ENCODE results near the gene RNF224. TPM values are rescaled to one million over a fixed set of nuclear protein-coding genes. Genes with fewer than 3 reads are reported as not detected.
A peak's percentile ranks its signal among the peaks of the same experiment; 100 is the strongest.

The RNF224 gene
- total RNA-seq, 1 donor: 0.09 TPM

DNA sequence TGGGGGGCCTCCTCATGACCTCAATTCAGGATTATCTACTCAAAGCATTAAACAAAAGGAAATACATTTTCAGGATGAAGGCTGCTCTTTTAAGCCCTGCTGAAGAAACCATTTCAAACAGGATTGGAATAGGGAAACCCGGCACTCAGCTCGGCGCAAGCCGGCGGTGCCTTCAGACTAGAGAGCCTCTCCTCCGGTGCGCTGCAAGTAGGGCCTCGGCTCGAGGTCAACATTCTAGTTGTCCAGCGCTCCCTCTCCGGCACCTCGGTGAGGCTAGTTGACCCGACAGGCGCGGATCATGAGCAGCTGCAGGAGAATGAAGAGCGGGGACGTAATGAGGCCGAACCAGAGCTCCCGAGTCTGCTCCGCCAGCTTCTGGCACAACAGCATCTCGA, 22.6 kb upstream of the RNF224 start:
- H3K4me3 ChIP-seq (ENCODE audit: low read depth, low read length): peak overlapping the region; percentile 94
- TF ChIP-seq, protein P1, sequence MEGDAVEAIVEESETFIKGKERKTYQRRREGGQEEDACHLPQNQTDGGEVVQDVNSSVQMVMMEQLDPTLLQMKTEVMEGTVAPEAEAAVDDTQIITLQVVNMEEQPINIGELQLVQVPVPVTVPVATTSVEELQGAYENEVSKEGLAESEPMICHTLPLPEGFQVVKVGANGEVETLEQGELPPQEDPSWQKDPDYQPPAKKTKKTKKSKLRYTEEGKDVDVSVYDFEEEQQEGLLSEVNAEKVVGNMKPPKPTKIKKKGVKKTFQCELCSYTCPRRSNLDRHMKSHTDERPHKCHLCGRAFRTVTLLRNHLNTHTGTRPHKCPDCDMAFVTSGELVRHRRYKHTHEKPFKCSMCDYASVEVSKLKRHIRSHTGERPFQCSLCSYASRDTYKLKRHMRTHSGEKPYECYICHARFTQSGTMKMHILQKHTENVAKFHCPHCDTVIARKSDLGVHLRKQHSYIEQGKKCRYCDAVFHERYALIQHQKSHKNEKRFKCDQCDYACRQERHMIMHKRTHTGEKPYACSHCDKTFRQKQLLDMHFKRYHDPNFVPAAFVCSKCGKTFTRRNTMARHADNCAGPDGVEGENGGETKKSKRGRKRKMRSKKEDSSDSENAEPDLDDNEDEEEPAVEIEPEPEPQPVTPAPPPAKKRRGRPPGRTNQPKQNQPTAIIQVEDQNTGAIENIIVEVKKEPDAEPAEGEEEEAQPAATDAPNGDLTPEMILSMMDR (IDR thresholded peaks at IDR 0.05; ENCODE audit: insufficient read depth, low read length): no peak
- no peak for DNase-seq (ENCODE audit: low read depth)

DNA sequence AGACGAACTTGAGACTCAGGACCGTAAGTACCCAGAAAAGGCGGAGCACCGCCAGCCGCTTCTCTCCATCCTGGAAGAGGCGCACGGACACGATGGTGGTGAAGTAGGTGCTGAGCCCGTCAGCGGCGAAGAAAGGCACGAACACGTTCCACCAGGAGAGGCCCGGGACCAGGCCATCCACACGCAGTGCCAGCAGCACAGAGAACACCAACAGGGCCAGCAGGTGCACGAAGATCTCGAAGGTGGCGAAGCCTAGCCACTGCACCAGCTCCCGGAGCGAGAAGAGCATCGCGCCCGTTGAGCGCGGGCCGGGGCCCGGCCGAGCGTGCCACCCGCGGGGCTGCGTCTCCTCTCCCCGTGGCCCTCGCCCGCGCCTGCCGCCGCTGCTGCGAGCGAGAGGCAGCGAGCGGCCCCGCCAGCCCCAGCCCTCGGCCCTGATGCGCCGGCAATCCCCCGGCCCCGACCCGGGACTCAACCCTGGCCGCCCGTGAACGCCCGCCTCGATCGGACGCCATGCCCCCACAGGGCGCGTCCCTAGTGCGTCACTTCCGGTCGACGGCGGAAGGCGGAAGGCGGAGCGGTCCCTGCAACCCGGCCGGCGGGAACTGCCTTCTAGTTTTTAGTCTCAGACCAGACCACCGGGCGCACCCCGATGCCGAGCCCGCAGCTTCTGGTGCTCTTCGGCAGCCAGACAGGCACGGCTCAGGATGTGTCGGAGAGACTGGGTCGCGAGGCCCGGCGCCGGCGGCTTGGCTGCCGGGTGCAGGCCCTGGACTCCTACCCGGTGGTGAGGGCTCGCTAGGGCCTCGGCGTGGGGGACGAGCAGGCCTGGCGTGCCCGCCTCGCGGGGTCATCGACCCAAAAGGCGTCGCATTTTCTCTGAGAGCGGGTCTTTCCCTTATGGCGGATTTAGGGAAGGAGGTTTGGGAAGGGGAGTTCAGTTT, 21.9 kb upstream of the RNF224 start, which contains the start of the genes NDOR1 and TMEM203:
TSS of gene NDOR1 (plus strand) at position 575 of the 944 bp plus-strand sequence. CDS start at position 653, 78 bp downstream.
TSS of gene TMEM203 (minus strand) at position 523 of the 944 bp plus-strand sequence. CDS start at position 289, 234 bp downstream.
- TF ChIP-seq, protein P1 (IDR thresholded peaks at IDR 0.05; ENCODE audit: insufficient read depth, low read length): no peak
- peak within 1 kb of the TSS; percentile 94 for H3K4me3 ChIP-seq (ENCODE audit: low read depth, low read length)
- DNase-seq (ENCODE audit: low read depth): peak; percentile 71

DNA sequence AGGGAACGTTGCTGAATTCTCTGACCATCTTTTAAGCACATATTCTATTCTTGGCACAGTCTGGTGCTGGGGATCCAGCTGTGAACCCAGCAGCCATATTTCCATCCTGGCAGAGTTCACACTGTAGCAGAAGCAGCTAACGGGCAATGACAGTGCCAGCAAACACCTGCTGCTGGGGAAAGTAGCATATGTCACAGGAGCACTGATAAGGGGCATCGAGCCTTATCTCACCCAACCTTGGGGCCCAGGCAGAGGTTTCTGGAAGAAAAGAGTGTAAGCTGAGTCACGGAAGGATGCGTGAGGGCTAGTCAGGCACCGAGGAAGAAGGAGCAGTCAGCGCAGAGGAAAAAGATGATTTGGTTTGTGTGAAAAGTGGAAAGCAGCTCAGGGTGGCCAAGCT, 20.7 kb upstream of the RNF224 start:
- no peak for DNase-seq (ENCODE audit: low read depth)
- TF ChIP-seq, protein P1 (IDR thresholded peaks at IDR 0.05; ENCODE audit: insufficient read depth, low read length): no peak
- H3K4me3 ChIP-seq (ENCODE audit: low read depth, low read length): peak overlapping the region; percentile 94

DNA sequence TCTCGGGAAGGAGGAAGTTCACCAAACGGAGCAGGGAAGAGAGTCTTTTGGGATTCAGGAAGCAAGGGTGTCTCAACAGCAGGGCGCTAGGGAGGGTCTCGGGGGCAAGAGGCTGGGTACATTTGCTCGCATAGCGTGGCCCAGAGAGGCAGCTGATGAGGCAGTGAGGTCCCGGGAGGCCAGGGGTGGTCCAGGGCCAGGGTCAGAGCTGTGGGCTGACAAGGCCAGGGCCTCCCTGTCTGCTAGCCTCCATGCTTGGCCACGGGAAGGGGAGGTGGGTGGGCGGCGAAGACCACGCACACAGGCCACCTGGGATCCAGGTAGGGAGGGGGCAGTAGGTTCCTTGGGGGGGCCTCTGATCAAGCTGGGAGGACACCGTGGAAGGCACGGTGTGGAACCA, 15.8 kb upstream of the RNF224 start:
- no peak for DNase-seq (ENCODE audit: low read depth)
- TF ChIP-seq, protein P1 (IDR thresholded peaks at IDR 0.05; ENCODE audit: insufficient read depth, low read length): no peak
- no peak overlapping the region for H3K4me3 ChIP-seq (ENCODE audit: low read depth, low read length)

DNA sequence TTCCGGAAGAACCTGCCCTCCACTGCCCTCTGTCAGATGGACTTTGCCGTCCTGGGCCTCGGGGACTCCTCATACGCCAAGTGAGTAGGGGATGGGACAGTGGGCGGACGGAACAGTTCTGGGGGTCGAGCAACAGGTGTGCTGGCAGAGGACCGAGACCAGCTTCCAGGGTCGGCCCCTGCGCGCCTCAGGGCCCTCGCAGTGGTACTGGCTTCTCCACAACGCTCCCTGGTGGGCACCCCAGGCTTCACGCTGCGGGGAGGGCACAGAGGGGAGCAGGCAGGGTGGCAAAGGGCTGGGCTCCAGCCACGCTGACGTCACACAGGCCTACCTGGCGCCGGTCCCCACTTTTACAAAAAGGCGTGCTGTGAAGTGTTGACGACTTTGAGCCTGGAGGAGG, 14.8 kb upstream of the RNF224 start:
- no peak for DNase-seq (ENCODE audit: low read depth)
- no peak overlapping the region for H3K4me3 ChIP-seq (ENCODE audit: low read depth, low read length)
- TF ChIP-seq, protein P1 (IDR thresholded peaks at IDR 0.05; ENCODE audit: insufficient read depth, low read length): no peak

DNA sequence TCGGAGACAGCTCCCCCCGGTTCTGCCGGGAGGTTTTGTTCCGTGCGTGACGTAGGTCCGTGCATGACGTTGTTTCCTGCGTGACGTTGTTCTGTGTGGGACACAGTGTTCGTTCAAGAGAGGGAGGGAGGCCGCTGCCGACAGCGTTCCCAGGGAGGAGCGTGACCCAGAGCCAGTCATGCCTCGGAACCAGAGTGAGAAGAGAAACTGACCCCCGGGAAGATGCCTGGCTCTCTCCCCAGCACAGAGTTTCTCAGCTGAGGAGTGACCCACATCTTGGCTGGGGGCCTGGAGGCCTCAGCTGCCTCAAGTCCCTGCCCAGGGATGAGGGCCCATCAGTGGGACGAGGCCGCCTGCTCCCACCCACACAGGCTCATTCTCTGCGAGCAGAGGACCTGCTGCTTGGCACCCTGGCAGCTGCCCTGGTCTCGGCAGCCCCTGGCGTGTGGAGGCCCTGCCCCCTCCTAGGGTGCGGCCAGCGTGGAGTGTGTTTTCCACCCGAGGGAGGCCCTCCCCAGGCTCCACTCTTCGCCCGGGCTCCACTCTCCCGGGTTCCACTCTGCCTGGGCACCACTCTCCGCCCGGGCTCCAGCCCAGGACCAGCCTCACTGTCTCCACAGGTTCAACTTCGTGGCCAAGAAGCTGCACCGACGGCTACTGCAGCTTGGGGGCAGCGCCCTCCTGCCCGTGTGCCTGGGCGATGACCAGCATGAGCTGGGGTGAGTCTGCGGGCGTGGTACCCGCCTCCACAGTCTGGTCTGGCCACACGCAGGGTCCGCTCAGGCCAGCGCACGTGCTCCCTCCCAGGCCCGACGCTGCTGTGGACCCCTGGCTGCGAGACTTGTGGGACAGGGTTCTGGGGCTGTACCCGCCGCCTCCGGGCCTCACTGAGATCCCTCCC, 13.9 kb upstream of the RNF224 start:
- H3K4me3 ChIP-seq (ENCODE audit: low read depth, low read length): no peak overlapping the region
- DNase-seq (ENCODE audit: low read depth): no peak
- TF ChIP-seq, protein P1 (IDR thresholded peaks at IDR 0.05; ENCODE audit: insufficient read depth, low read length): no peak

Measured in fibroblast of the aortic adventitia (primary cell).